Esophagus muscularis mucosa (tissue), 4 donors: ENCODE measurements around the gene ATF6B.
A peak's percentile ranks its signal among the peaks of the same experiment; 100 is the strongest.

Experiments
- CTCF ChIP-seq, 3 experiments: fragments of 200-600 bp in 2 of 3; fragments of 450-650 bp in 1 of 3; sonication (generic) in 2 of 3; IDR thresholded peaks; one replicate each; pipeline ENCODE4 v1.5.1; 2017 to 2019; ENCODE audit warnings: antibody characterized with exemption in 3 of 3, mild to moderate bottlenecking in 2 of 3, moderate library complexity in 1 of 3
- EP300 ChIP-seq: sonication (generic); formaldehyde crosslinking; IDR thresholded peaks from one replicate; pipeline ENCODE4 v1.6.1; 2017; ENCODE audit warnings: antibody characterized with exemption
- POLR2A ChIP-seq: fragments of 450-650 bp; IDR thresholded peaks from one replicate; pipeline ENCODE4 v1.6.1; 2017; ENCODE audit warnings: antibody characterized with exemption, moderate library complexity, mild to moderate bottlenecking, low read depth
- POLR2AphosphoS5 ChIP-seq, 2 donors: sonication (generic); formaldehyde crosslinking; IDR thresholded peaks; one replicate each; pipeline ENCODE4 v1.6.1; 2017; ENCODE audit warnings: antibody characterized with exemption in 2 of 2

DNA sequence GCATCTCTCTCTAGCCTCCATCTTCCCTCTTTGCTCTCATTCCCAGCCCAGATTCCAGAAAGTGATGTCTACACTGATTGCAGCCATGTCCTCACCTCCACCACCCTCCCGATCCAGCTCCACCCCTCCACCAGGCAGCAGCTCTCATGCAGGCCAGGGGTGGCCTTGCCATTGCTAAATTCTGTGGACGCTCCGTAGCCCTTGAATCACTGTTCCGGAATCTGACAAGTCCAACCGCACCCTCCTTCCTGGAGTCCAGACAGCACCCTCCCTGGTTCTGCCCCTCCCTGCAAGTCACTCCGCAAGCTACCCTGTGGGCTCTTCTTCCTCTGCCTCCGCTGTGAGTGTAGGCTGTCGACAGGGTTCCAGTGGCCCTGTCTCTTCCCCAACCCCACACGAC lies 45.1 kb downstream of the ATF6B start:
- no peak for TF ChIP-seq POLR2A
- TF ChIP-seq CTCF (IDR thresholded peaks at IDR 0.05): no peak
- TF ChIP-seq POLR2AphosphoS5 (IDR thresholded peaks at IDR 0.05): peak; percentile 43 to 46
- no peak for TF ChIP-seq EP300
